ENCODE measurements around the gene HSPA2. TPM values are rescaled to one million over a fixed set of nuclear protein-coding genes. Genes with fewer than 3 reads are reported as not detected.

Gene HSPA2
- total and polyA plus RNA-seq, 4 donors: 6.9 to 20.5 (median 11.4) TPM

DNA sequence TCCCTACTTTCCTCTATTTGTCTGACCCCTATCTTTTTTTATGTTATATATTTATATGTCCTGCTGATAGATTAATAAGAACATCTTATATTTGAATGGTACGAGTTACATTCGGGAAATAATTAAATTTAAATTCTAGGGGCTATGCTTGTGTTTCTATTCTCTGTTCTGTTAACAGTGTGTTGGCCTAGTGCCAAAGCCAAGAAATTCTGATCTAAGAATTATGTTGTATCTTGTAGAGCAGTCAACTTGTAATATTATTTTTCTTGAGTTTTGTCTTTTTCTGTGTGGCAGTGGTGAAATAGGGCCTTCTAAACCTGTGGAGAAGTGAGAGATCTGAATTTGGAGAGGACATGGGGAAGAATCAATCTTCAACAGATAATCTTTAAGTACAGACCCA is 9.0 kb upstream of the HSPA2 start:
- DNase-seq (peak in 1 of 3 donors; percentile 13), ATAC-seq (ENCODE audit: insufficient read depth, low FRiP score) (no peak)
- Histone ChIP-seq H3K9me3 (ENCODE audit: control insufficient read depth in 4 of 4, insufficient read depth in 3 of 4, low read length in 3 of 4) (no peaks in the 10 kb centered on the region), H3K36me3 (ENCODE audit: control insufficient read depth in 4 of 4, insufficient read depth in 4 of 4, low read length in 4 of 4) (peaks cover 0 to 3% (median 2%) of the 10 kb centered on the region in 4 donors), H3K27me3 (ENCODE audit: control insufficient read depth in 3 of 3, insufficient read depth in 3 of 3, low read length in 2 of 3) (no peaks in the 10 kb centered on the region), H3K27ac (ENCODE audit: low read depth in 1 of 2, low read length in 1 of 2) (no peak overlapping the region), H3K4me1 (ENCODE audit: control insufficient read depth in 5 of 5, insufficient read depth in 5 of 5, low read length in 5 of 5) (peaks cover 0 to 3% (median 0%) of the 10 kb centered on the region in 5 donors), H3K4me3 (no peak overlapping the region), H3K9ac (ENCODE audit: insufficient read depth in 1 of 2, low read length in 2 of 2) (no peak overlapping the region)
- TF ChIP-seq, protein P1, sequence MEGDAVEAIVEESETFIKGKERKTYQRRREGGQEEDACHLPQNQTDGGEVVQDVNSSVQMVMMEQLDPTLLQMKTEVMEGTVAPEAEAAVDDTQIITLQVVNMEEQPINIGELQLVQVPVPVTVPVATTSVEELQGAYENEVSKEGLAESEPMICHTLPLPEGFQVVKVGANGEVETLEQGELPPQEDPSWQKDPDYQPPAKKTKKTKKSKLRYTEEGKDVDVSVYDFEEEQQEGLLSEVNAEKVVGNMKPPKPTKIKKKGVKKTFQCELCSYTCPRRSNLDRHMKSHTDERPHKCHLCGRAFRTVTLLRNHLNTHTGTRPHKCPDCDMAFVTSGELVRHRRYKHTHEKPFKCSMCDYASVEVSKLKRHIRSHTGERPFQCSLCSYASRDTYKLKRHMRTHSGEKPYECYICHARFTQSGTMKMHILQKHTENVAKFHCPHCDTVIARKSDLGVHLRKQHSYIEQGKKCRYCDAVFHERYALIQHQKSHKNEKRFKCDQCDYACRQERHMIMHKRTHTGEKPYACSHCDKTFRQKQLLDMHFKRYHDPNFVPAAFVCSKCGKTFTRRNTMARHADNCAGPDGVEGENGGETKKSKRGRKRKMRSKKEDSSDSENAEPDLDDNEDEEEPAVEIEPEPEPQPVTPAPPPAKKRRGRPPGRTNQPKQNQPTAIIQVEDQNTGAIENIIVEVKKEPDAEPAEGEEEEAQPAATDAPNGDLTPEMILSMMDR (IDR thresholded peaks at IDR 0.05; ENCODE audit: control extremely low read depth, extremely low read depth): no peak
- WGBS, 2 donors: 71 to 78% methylated on average over 2 of the region's 2 CpGs

DNA sequence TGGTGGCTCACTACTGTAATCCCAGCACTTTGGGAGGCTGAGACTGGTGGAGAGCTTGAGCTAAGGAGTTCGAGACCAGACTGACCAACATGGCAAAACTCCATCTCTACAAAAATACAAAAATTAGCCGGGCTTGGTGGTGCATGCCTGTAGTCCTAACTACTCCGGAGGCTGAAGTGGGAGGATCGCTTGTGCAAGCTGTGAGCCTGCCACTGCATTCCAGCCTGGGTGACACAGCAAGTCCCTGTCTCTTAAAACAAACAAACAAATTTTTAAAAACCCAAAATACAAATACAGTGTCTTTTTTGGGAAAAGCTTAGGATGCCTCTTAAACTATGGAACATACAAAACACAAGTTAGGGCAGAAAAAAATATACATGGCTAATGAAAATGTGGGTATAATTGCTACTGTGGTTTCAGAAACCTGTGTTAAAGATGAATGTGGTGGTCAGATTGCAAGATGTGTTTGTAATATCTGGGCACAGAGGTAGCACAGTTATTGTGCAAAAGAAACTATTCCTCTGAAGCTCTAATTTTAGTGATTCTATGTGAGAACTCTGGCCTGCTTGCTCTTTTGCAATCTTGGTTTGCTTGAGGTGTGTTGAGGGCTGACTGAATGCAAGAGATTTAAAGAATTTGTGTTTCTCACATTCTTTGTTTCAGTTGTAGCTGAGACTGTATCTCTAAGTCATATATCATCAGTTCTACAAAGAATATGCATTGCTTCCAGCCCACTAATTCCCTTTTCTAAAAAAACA is 3.9 kb upstream of the HSPA2 start:
- TF ChIP-seq, protein P1 (IDR thresholded peaks at IDR 0.05; ENCODE audit: control extremely low read depth, extremely low read depth): no peak
- Histone ChIP-seq H3K9ac (ENCODE audit: insufficient read depth in 1 of 2, low read length in 2 of 2) (no peak overlapping the region), H3K27ac (ENCODE audit: low read depth in 1 of 2, low read length in 1 of 2) (no peak overlapping the region), H3K4me3 (no peak overlapping the region), H3K4me1 (ENCODE audit: control insufficient read depth in 5 of 5, insufficient read depth in 5 of 5, low read length in 5 of 5) (peaks cover 0 to 8% (median 0%) of the 10 kb centered on the region in 5 donors), H3K27me3 (ENCODE audit: control insufficient read depth in 3 of 3, insufficient read depth in 3 of 3, low read length in 2 of 3) (peaks cover 0 to 11% (median 11%) of the 10 kb centered on the region in 3 donors), H3K9me3 (ENCODE audit: control insufficient read depth in 4 of 4, insufficient read depth in 3 of 4, low read length in 3 of 4) (peaks cover 0 to 10% (median 0%) of the 10 kb centered on the region in 4 donors), H3K36me3 (ENCODE audit: control insufficient read depth in 4 of 4, insufficient read depth in 4 of 4, low read length in 4 of 4) (no peaks in the 10 kb centered on the region)
- DNase-seq: no peak
- 80 to 91% methylated on average over 4 of the region's 4 CpGs for WGBS, 2 donors
- ATAC-seq (ENCODE audit: insufficient read depth, low FRiP score): no peak

DNA sequence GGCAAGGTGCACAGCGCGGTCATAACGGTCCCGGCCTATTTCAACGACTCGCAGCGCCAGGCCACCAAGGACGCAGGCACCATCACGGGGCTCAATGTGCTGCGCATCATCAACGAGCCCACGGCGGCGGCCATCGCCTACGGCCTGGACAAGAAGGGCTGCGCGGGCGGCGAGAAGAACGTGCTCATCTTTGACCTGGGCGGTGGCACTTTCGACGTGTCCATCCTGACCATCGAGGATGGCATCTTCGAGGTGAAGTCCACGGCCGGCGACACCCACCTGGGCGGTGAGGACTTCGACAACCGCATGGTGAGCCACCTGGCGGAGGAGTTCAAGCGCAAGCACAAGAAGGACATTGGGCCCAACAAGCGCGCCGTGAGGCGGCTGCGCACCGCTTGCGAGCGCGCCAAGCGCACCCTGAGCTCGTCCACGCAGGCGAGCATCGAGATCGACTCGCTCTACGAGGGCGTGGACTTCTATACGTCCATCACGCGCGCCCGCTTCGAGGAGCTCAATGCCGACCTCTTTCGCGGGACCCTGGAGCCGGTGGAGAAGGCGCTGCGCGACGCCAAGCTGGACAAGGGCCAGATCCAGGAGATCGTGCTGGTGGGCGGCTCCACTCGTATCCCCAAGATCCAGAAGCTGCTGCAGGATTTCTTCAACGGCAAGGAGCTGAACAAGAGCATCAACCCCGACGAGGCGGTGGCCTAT is 875 bp downstream of the HSPA2 start:
- no peak overlapping the region for H3K27ac ChIP-seq (ENCODE audit: low read depth in 1 of 2, low read length in 1 of 2)

More for the DNA sequence above, 875 bp downstream of the HSPA2 start:
- Histone ChIP-seq H3K36me3 (ENCODE audit: control insufficient read depth in 4 of 4, insufficient read depth in 4 of 4, low read length in 4 of 4) (no peaks in the 10 kb centered on the region), H3K4me1 (ENCODE audit: control insufficient read depth in 5 of 5, insufficient read depth in 5 of 5, low read length in 5 of 5) (peaks cover 0 to 11% (median 0%) of the 10 kb centered on the region in 5 donors), H3K9ac (ENCODE audit: insufficient read depth in 1 of 2, low read length in 2 of 2) (no peak overlapping the region), H3K9me3 (ENCODE audit: control insufficient read depth in 4 of 4, insufficient read depth in 3 of 4, low read length in 3 of 4) (peaks cover 0 to 11% (median 0%) of the 10 kb centered on the region in 4 donors), H3K4me3 (peak overlapping the region; percentile 21), H3K27me3 (ENCODE audit: control insufficient read depth in 3 of 3, insufficient read depth in 3 of 3, low read length in 2 of 3) (peaks cover 0 to 49% (median 44%) of the 10 kb centered on the region in 3 donors)
- WGBS, 2 donors: 21 to 27% methylated on average over 73 of the region's 73 CpGs
- TF ChIP-seq, protein P1 (IDR thresholded peaks at IDR 0.05; ENCODE audit: control extremely low read depth, extremely low read depth): no peak
- ATAC-seq (ENCODE audit: insufficient read depth, low FRiP score): no peak
- peak; percentile 20 to 42 (median 32) for DNase-seq
